ENCODE data around the gene RNF144A. TPM values are rescaled to one million over a fixed set of nuclear protein-coding genes. Genes with fewer than 3 reads are reported as not detected.

Gene RNF144A
- total RNA-seq, 1 experiment from 2014 or later, result 9.5 TPM

- no peak overlapping the region for H3K9ac ChIP-seq (ENCODE audit: low read length)
- DNase-seq (no peak), ATAC-seq (no peak)
- no peak overlapping the region for H3K4me2 ChIP-seq (ENCODE audit: low read length)
- no peak overlapping the region for H2AFZ ChIP-seq (ENCODE audit: low read length)
- no peaks in the 10 kb centered on the region for H3K79me2 ChIP-seq (ENCODE audit: low read length)
- H3K9me3 ChIP-seq (ENCODE audit: low read length), result no peaks in the 10 kb centered on the region
- H3K36me3 ChIP-seq (ENCODE audit: low read depth, low read length), result no peaks in the 10 kb centered on the region
- no TSS peak for BruUV-seq (replicated peaks)
- peaks cover 10% of the 10 kb centered on the region for H3K4me1 ChIP-seq (ENCODE audit: insufficient read depth, low read length)
- no peaks in the 10 kb centered on the region for H4K20me1 ChIP-seq (ENCODE audit: low read length)
- H3K27ac ChIP-seq (ENCODE audit: low read length), result no peak overlapping the region
- no peak overlapping the region for H3K4me3 ChIP-seq (ENCODE audit: low read length)
- POLR2A ChIA-PET (ENCODE audit: unreplicated experiment), result no interaction called here
- CTCF ChIA-PET, result no interaction called here
- H3F3A ChIP-seq (ENCODE audit: low read length, unreplicated experiment), result no peaks in the 10 kb centered on the region
- H3K9me2 ChIP-seq (replicated peaks; ENCODE audit: low read length), result no peaks in the 10 kb centered on the region
- intact Hi-C loops (cut with micrococcal nuclease), result no loop called here
- no peaks in the 10 kb centered on the region for H3K27me3 ChIP-seq (ENCODE audit: low read length)
- TF ChIP-seq CTCF (conservative IDR thresholded peaks at IDR 0.05; ENCODE audit: low read depth, low read length), result no peak
- TF ChIP-seq EZH2phosphoT487 (IDR thresholded peaks at IDR 0.05; ENCODE audit: borderline replicate concordance, low read length), result no peak
- no peak for TF ChIP-seq EZH2 (IDR thresholded peaks at IDR 0.05; ENCODE audit: low read length, unreplicated experiment)
These were observed 33.8 kb downstream of the RNF144A start for GRCh38 chr2:6951046-6951445.

- BruUV-seq (replicated peaks), result no TSS peak
- intact Hi-C loops (cut with micrococcal nuclease), result no loop called here
These were observed 34.9 kb downstream of the RNF144A start for GRCh38 chr2:6952101-6952500.

GRCh38 chr2:6954586-6954985 lies 37.4 kb downstream of the RNF144A start:
- CTCF ChIA-PET, result no interaction called here
- Histone ChIP-seq H3K9ac (ENCODE audit: low read length) (no peak overlapping the region), H3K27me3 (ENCODE audit: low read length) (no peaks in the 10 kb centered on the region), H2AFZ (ENCODE audit: low read length) (no peak overlapping the region), H3K36me3 (ENCODE audit: low read depth, low read length) (no peaks in the 10 kb centered on the region), H3K4me1 (ENCODE audit: insufficient read depth, low read length) (no peaks in the 10 kb centered on the region), H3K9me2 (replicated peaks; ENCODE audit: low read length) (no peaks in the 10 kb centered on the region), H4K20me1 (ENCODE audit: low read length) (no peaks in the 10 kb centered on the region), H3K79me2 (ENCODE audit: low read length) (no peaks in the 10 kb centered on the region), H3K4me2 (ENCODE audit: low read length) (no peak overlapping the region), H3K27ac (ENCODE audit: low read length) (no peak overlapping the region), H3F3A (ENCODE audit: low read length, unreplicated experiment) (no peaks in the 10 kb centered on the region), H3K4me3 (ENCODE audit: low read length) (no peak overlapping the region), H3K9me3 (ENCODE audit: low read length) (no peaks in the 10 kb centered on the region)
- intact Hi-C loops (cut with micrococcal nuclease), result no loop called here
- POLR2A ChIA-PET (ENCODE audit: unreplicated experiment), result no interaction called here
- no peak for TF ChIP-seq EZH2phosphoT487 (IDR thresholded peaks at IDR 0.05; ENCODE audit: borderline replicate concordance, low read length)
- TF ChIP-seq CTCF (conservative IDR thresholded peaks at IDR 0.05; ENCODE audit: low read depth, low read length), result no peak
- no peak for TF ChIP-seq EZH2 (IDR thresholded peaks at IDR 0.05; ENCODE audit: low read length, unreplicated experiment)
- no TSS peak for BruUV-seq (replicated peaks)
- DNase-seq (no peak), ATAC-seq (no peak)

More at GRCh38 chr2:6952101-6952500, 34.9 kb downstream of the RNF144A start:
- H3K9me2 ChIP-seq (replicated peaks; ENCODE audit: low read length), result no peaks in the 10 kb centered on the region
- H3F3A ChIP-seq (ENCODE audit: low read length, unreplicated experiment), result no peaks in the 10 kb centered on the region
- no peaks in the 10 kb centered on the region for H3K9me3 ChIP-seq (ENCODE audit: low read length)
- H3K27ac ChIP-seq (ENCODE audit: low read length), result no peak overlapping the region
- no peaks in the 10 kb centered on the region for H3K36me3 ChIP-seq (ENCODE audit: low read depth, low read length)
- H3K4me2 ChIP-seq (ENCODE audit: low read length), result no peak overlapping the region
- ATAC-seq (no peak), DNase-seq (no peak)
- no peaks in the 10 kb centered on the region for H4K20me1 ChIP-seq (ENCODE audit: low read length)
- H3K9ac ChIP-seq (ENCODE audit: low read length), result no peak overlapping the region
- no peaks in the 10 kb centered on the region for H3K27me3 ChIP-seq (ENCODE audit: low read length)
- H3K4me1 ChIP-seq (ENCODE audit: insufficient read depth, low read length), result peaks cover 5% of the 10 kb centered on the region; the same call in 1 of the 2 replicates
- CTCF ChIA-PET, result no interaction called here
- no peak overlapping the region for H3K4me3 ChIP-seq (ENCODE audit: low read length)
- H2AFZ ChIP-seq (ENCODE audit: low read length), result no peak overlapping the region
- TF ChIP-seq EZH2 (IDR thresholded peaks at IDR 0.05; ENCODE audit: low read length, unreplicated experiment) (no peak), CTCF (conservative IDR thresholded peaks at IDR 0.05; ENCODE audit: low read depth, low read length) (no peak), EZH2phosphoT487 (IDR thresholded peaks at IDR 0.05; ENCODE audit: borderline replicate concordance, low read length) (no peak)
- H3K79me2 ChIP-seq (ENCODE audit: low read length), result no peaks in the 10 kb centered on the region
- POLR2A ChIA-PET (ENCODE audit: unreplicated experiment), result no interaction called here
